A673 (cell line): ENCODE data around the gene ADPRH. TPM values are rescaled to one million over a fixed set of nuclear protein-coding genes. Genes with fewer than 3 reads are reported as not detected.

ENCODE experiments used
- BruUV-seq: library from RNA; stranded (reverse); fragments of 400-500 nt; replicated peaks from 2 replicates; lab custom pipeline; 2021; lab: Mats Ljungman, UMichigan
- CTCF ChIA-PET: fragments of 300-600 bp; sonication (Branson Sonifier 250); formaldehyde crosslinking; loops from one replicate; lab custom pipeline; 2022; ENCODE audit warnings: antibody characterized with exemption; lab: Charles Lee
- POLR2A ChIA-PET: fragments of 300-600 bp; sonication (Branson Sonifier 250); formaldehyde crosslinking; loops from one replicate; lab custom pipeline; 2022; ENCODE audit warnings: antibody characterized with exemption; ENCODE audit not compliant: low non-redundant PET; lab: Charles Lee
- DNase-seq: peaks from one replicate; pipeline ENCODE4 v3.0.0-alpha.2; 2015; ENCODE audit warnings: low spot score
- H3K27ac ChIP-seq: fragments of 200-600 bp; sonication (generic); 2 replicates; pipeline ENCODE4 v1.5.1; 2016; ENCODE audit warnings: mixed run types, low read depth, mild to moderate bottlenecking, mixed read lengths, antibody characterized with exemption, low read length; ENCODE audit not compliant: poor library complexity, severe bottlenecking
- H3K27me3 ChIP-seq: fragments of 200-600 bp; sonication (generic); replicated peaks from 2 replicates; pipeline ENCODE4 v1.6.1; 2017; ENCODE audit warnings: mixed run types, low read depth, mild to moderate bottlenecking, mixed read lengths, antibody characterized with exemption, low read length; ENCODE audit not compliant: insufficient read depth, poor library complexity
- H3K36me3 ChIP-seq: fragments of 200-600 bp; sonication (generic); 2 replicates; pipeline ENCODE4 v1.6.1; 2016; ENCODE audit warnings: mixed run types, mild to moderate bottlenecking, mixed read lengths, antibody characterized with exemption, low read length; ENCODE audit not compliant: insufficient read depth, poor library complexity, severe bottlenecking
- H3K4me1 ChIP-seq: fragments of 200-600 bp; sonication (generic); 2 replicates; pipeline ENCODE4 v1.6.1; 2017; ENCODE audit warnings: mixed run types, mild to moderate bottlenecking, mixed read lengths, antibody characterized with exemption, low read length; ENCODE audit not compliant: insufficient read depth, poor library complexity, severe bottlenecking
- H3K4me3 ChIP-seq: fragments of 200-600 bp; sonication (generic); 2 replicates; pipeline ENCODE4 v1.5.1; 2016; ENCODE audit warnings: low read depth, mixed run types, mild to moderate bottlenecking, mixed read lengths, low read length; ENCODE audit not compliant: poor library complexity, severe bottlenecking
- H3K9me3 ChIP-seq: fragments of 200-600 bp; sonication (generic); 2 replicates; pipeline ENCODE4 v1.6.1; 2016; ENCODE audit warnings: mixed run types, low read depth, mild to moderate bottlenecking, mixed read lengths, antibody characterized with exemption, low read length; ENCODE audit not compliant: poor library complexity, severe bottlenecking
- EZH2 ChIP-seq: fragments of 200-600 bp; sonication (generic); IDR thresholded peaks from 2 replicates; pipeline ENCODE4 v1.6.1; 2017; ENCODE audit warnings: borderline replicate concordance, low read depth, mild to moderate bottlenecking, mixed read lengths, antibody characterized with exemption, low read length; ENCODE audit not compliant: poor library complexity, severe bottlenecking
- intact Hi-C: fragments of 100-400 bp; cut with micrococcal nuclease; formaldehyde crosslinking; loops from one replicate; pipeline ENCODE4 v1.10.0; 2022; ENCODE audit not compliant: unreplicated experiment
- total RNA-seq: library from RNA; stranded (reverse); gene quantifications from 2 replicates; pipeline ENCODE4 v1.2.3, GENCODE V29; 2021
- TF ChIP-seq, protein P1 (sequence below): fragments of 300-800, 200-600 bp; sonication (generic); conservative IDR thresholded peaks from 2 replicates; pipeline ENCODE4 v1.5.1; 2017; ENCODE audit warnings: low read depth, mild to moderate bottlenecking, antibody characterized with exemption, low read length, moderate library complexity, mixed read lengths

Gene ADPRH
- total RNA-seq, 1 experiment from 2014 or later: 0.37 TPM

DNA sequence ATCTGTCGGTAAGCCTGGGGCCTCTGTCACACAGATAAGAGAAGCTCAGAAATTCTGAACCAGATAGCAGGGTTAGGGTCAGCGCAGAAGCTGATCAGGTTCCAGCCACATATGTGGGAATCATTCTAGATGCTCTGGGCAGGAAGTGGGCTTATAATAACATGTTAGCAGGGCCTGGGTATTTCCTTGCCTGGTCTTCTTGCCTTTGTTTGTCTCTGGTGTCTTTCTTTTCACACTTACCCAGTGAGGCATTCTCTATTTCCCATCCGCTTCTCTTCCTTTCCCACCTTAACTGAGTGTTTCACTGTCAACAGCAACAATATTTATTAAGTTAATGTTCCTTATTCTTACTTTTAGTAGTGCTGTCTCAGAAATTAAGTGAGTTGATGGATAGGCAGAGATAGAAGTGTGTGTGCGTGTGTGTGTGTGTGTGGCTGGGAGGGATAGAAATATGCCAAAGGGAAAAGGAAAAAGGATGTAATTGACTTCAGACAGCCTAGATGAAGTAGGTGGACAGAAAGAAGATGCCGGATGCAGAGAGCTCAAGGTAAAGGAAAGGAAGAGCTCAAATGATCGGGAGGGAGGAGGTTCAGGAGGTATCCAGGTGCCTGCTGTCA, 20.4 kb downstream of the ADPRH start:
- Histone ChIP-seq H3K27ac (no peak overlapping the region), H3K4me3 (no peak overlapping the region), H3K27me3 (no peaks in the 10 kb centered on the region), H3K9me3 (no peaks in the 10 kb centered on the region), H3K36me3 (no peaks in the 10 kb centered on the region), H3K4me1 (no peaks in the 10 kb centered on the region)
- ChIA-PET POLR2A (no interaction called here), CTCF (no interaction called here)
- intact Hi-C loops: loop anchor here (2.0 kb wide), 1 partner anchor 77 kb away; the partner anchor contains the start of gene COX17
- no peak for DNase-seq
- no TSS peak for BruUV-seq
- TF ChIP-seq, protein P1, sequence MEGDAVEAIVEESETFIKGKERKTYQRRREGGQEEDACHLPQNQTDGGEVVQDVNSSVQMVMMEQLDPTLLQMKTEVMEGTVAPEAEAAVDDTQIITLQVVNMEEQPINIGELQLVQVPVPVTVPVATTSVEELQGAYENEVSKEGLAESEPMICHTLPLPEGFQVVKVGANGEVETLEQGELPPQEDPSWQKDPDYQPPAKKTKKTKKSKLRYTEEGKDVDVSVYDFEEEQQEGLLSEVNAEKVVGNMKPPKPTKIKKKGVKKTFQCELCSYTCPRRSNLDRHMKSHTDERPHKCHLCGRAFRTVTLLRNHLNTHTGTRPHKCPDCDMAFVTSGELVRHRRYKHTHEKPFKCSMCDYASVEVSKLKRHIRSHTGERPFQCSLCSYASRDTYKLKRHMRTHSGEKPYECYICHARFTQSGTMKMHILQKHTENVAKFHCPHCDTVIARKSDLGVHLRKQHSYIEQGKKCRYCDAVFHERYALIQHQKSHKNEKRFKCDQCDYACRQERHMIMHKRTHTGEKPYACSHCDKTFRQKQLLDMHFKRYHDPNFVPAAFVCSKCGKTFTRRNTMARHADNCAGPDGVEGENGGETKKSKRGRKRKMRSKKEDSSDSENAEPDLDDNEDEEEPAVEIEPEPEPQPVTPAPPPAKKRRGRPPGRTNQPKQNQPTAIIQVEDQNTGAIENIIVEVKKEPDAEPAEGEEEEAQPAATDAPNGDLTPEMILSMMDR: no peak
- TF ChIP-seq EZH2: no peak

DNA sequence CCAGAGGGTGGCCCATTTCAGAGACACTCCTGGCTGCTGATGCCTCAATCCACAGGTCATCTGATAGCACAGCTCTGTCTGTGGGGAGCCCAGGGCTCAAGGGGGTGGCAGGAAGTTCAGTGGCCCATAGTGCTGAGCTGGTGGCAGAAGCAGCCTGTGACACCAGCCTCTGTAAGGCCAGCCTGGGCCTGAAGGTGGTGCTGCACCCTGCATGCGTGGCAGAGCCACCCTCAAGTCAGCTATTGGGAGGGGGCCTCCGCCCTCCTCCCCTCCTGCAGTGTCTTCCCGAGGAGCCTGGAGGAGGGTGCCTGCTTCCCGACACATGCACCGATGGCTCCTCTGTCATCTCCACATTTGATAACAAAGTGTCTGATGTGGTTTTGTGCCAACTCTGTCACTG, 21.4 kb downstream of the ADPRH start:
- Histone ChIP-seq H3K4me1 (no peaks in the 10 kb centered on the region), H3K36me3 (no peaks in the 10 kb centered on the region), H3K27ac (no peak overlapping the region), H3K4me3 (no peak overlapping the region), H3K27me3 (no peaks in the 10 kb centered on the region), H3K9me3 (no peaks in the 10 kb centered on the region)
- ChIA-PET CTCF (interaction anchor here (0.6 to 1.4 kb wide), 2 partner anchors 76 to 214 kb away, joined by 3 to 4 read pairs; no protein-coding TSS in a partner anchor), POLR2A (no interaction called here)
- TF ChIP-seq, protein P1: peak; percentile 72
- no peak for TF ChIP-seq EZH2
- peak; percentile 58 for DNase-seq
- intact Hi-C loops: loop anchor here (2.0 kb wide), 1 partner anchor 76 kb away; the partner anchor contains the start of gene COX17
- no TSS peak for BruUV-seq

DNA sequence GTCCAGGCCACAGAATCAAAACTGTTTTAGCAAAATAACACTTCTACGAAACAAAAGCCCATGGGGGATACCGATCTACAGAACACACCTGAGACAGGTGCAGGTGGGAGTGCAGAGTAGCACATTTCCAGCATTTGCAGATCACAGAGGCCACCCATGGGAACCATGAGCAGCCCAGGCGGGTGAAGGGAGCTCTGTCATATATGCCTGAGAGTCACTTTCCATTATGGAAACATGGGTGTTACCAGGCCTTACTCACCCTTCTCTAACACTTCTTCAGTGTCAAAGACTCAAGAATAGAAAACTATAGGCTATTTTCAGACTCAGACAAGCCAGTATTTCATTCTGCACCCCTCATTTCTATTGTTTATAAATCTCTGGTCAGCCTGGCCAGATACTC, 21.9 kb downstream of the ADPRH start:
- no TSS peak for BruUV-seq
- CTCF ChIA-PET: interaction anchor here (0.6 to 1.4 kb wide), 2 partner anchors 76 to 214 kb away, joined by 3 to 4 read pairs; no protein-coding TSS in a partner anchor
- no peaks in the 10 kb centered on the region for H3K4me1 ChIP-seq
- TF ChIP-seq EZH2: no peak
- TF ChIP-seq, protein P1: no peak
- no peak overlapping the region for H3K4me3 ChIP-seq
- H3K9me3 ChIP-seq: no peaks in the 10 kb centered on the region
- H3K27ac ChIP-seq: no peak overlapping the region
- no peak for DNase-seq
- H3K36me3 ChIP-seq: no peaks in the 10 kb centered on the region
- POLR2A ChIA-PET: no interaction called here
- no peaks in the 10 kb centered on the region for H3K27me3 ChIP-seq
- intact Hi-C loops: loop anchor here (2.0 kb wide), 1 partner anchor 76 kb away; the partner anchor contains the start of gene COX17
